HCT116 (cell line): Measurements from ENCODE around the gene DNM1L. TPM values are rescaled to one million over a fixed set of nuclear protein-coding genes. Genes with fewer than 3 reads are reported as not detected.

ENCODE experiments used
- ATAC-seq: fragments of 200-7000 bp; cut with Tn5 transposase; 2 replicates; pipeline ENCODE4 v1.9.1; 2020; ENCODE audit warnings: mild to moderate bottlenecking, moderate library complexity
- BruUV-seq: library from RNA; stranded (reverse); fragments of 400-500 nt; replicated peaks from 2 replicates; lab custom pipeline; 2021; lab: Mats Ljungman, UMichigan
- CTCF ChIA-PET: fragments of 300-600 bp; sonication (Branson Sonifier 250); formaldehyde crosslinking; loops from one replicate; lab custom pipeline; 2021; ENCODE audit warnings: antibody characterized with exemption; lab: Charles Lee
- POLR2A ChIA-PET: fragments of 300-600, 350-600 bp; sonication (Branson Sonifier 250); formaldehyde crosslinking; loops from one replicate; lab custom pipeline; 2021; ENCODE audit warnings: antibody characterized with exemption; lab: Charles Lee
- RAD21 ChIA-PET, 2 experiments: fragments of 300-600 bp; sonication (Branson Sonifier 250); formaldehyde crosslinking; loops; one replicate each; lab custom pipeline; 2023; ENCODE audit warnings: low total read pairs in 2 of 2; ENCODE audit not compliant: uncharacterized antibody in 2 of 2, unreplicated experiment in 2 of 2, low non-redundant PET in 1 of 2; lab: Charles Lee
- DNase-seq: peaks from one replicate; pipeline ENCODE4 v3.0.0-alpha.2; 2010; ENCODE audit warnings: low read depth, low spot score
- H2AFZ ChIP-seq: fragments of 200-600 bp; shearing (Covaris generic), sonication (generic); 2 replicates; pipeline ENCODE4 v1.6.1; 2017; ENCODE audit warnings: low read depth, mixed run types, mixed read lengths, antibody characterized with exemption, low read length; ENCODE audit not compliant: poor library complexity, severe bottlenecking
- H3K27ac ChIP-seq: 2 replicates; pipeline ENCODE4 v1.5.1; 2012; ENCODE audit warnings: low read depth, low read length
- H3K27me3 ChIP-seq: fragments of 200-600 bp; sonication (generic); 2 replicates; pipeline ENCODE4 v1.6.1; 2016; ENCODE audit warnings: mixed run types, low read length, mixed read lengths; ENCODE audit not compliant: insufficient read depth
- H3K36me3 ChIP-seq, 2 experiments: fragments of 200-500 bp in 1 of 2; fragments of 200-600 bp in 1 of 2; sonication (Bioruptor generic) in 1 of 2; sonication (generic) in 1 of 2; 2 replicates each; pipeline versions ENCODE4 v1.5.1 to v1.6.1; 2014 to 2016; ENCODE audit warnings: low read length in 2 of 2, inconsistent platforms in 1 of 2, mixed read lengths in 1 of 2, mixed run types in 1 of 2; ENCODE audit not compliant: insufficient read depth in 2 of 2, control insufficient read depth in 1 of 2
- H3K4me1 ChIP-seq, 2 experiments: fragments of 200-600 bp in 1 of 2; sonication (generic) in 1 of 2; 2 replicates each; pipeline versions ENCODE4 v1.5.1 to v1.6.1; 2012 to 2017; ENCODE audit warnings: low read length in 2 of 2, inconsistent platforms in 1 of 2, mild to moderate bottlenecking in 1 of 2, mixed read lengths in 1 of 2, mixed run types in 1 of 2, moderate library complexity in 1 of 2; ENCODE audit not compliant: insufficient read depth in 2 of 2, control insufficient read depth in 1 of 2
- H3K4me2 ChIP-seq: fragments of 200-600 bp; sonication (generic); 2 replicates; pipeline ENCODE4 v1.6.1; 2017; ENCODE audit warnings: mixed run types, low read length, mixed read lengths
- H3K4me3 ChIP-seq, 2 experiments: fragments of 200-600 bp in 1 of 2; sonication (generic) in 1 of 2; replicated peaks in 1 of 2; 2 replicates each; pipeline ENCODE4 v1.5.1; 2011 to 2016; ENCODE audit warnings: low read length in 2 of 2, control low read depth in 1 of 2, low read depth in 1 of 2, mild to moderate bottlenecking in 1 of 2, mixed read lengths in 1 of 2, mixed run types in 1 of 2
- H3K79me2 ChIP-seq: fragments of 200-600 bp; sonication (generic); 2 replicates; pipeline ENCODE4 v1.6.1; 2017; ENCODE audit warnings: mild to moderate bottlenecking, mixed run types, low read length, moderate library complexity, mixed read lengths; ENCODE audit not compliant: insufficient read depth
- H3K9ac ChIP-seq: fragments of 200-600 bp; sonication (generic); 2 replicates; pipeline ENCODE4 v1.6.1; 2016; ENCODE audit warnings: low read length, mixed read lengths
- H3K9me2 ChIP-seq: fragments of 200-600 bp; sonication (generic), shearing (Covaris generic); 2 replicates; pipeline ENCODE4 v1.6.1; 2017; ENCODE audit warnings: mixed run types, mild to moderate bottlenecking, moderate library complexity; ENCODE audit not compliant: insufficient read depth
- H3K9me3 ChIP-seq, 2 experiments: fragments of 200-500 bp in 1 of 2; fragments of 200-600 bp in 1 of 2; sonication (Bioruptor generic) in 1 of 2; sonication (generic) in 1 of 2; 2 replicates each; pipeline ENCODE4 v1.6.1; 2014 to 2017; ENCODE audit warnings: low read length in 2 of 2, mixed read lengths in 2 of 2, inconsistent platforms in 1 of 2, low read depth in 1 of 2, mild to moderate bottlenecking in 1 of 2, mixed run types in 1 of 2, moderate library complexity in 1 of 2; ENCODE audit not compliant: control insufficient read depth in 1 of 2, insufficient read depth in 1 of 2
- H4K20me1 ChIP-seq: fragments of 200-600 bp; sonication (generic), shearing (Covaris generic); 2 replicates; pipeline ENCODE4 v1.6.1; 2017; ENCODE audit warnings: mixed run types, mild to moderate bottlenecking, moderate library complexity; ENCODE audit not compliant: insufficient read depth
- CEBPB ChIP-seq: IDR thresholded peaks from 2 replicates; pipeline ENCODE4 v1.6.1; 2012; ENCODE audit warnings: low read depth
- ELF1 ChIP-seq: IDR thresholded peaks from 2 replicates; pipeline ENCODE4 v1.6.1; 2012; ENCODE audit warnings: low read depth, borderline replicate concordance
- SP1 ChIP-seq: IDR thresholded peaks from 2 replicates; pipeline ENCODE4 v1.6.1; 2012; ENCODE audit warnings: low read depth
- SRF ChIP-seq: IDR thresholded peaks from 2 replicates; pipeline ENCODE4 v1.6.1; 2012; ENCODE audit warnings: low read depth
- YY1 ChIP-seq: IDR thresholded peaks from 2 replicates; pipeline ENCODE4 v1.6.1; 2011; ENCODE audit warnings: low read length, low read depth, moderate library complexity, mild to moderate bottlenecking; ENCODE audit not compliant: insufficient replicate concordance; ENCODE audit errors: extremely low read depth
- ZNF274 ChIP-seq: fragments of 200-500 bp; sonication (Bioruptor generic); IDR thresholded peaks from 2 replicates; pipeline ENCODE4 v1.6.1; 2014; ENCODE audit warnings: mild to moderate bottlenecking, low read depth, low read length, inconsistent platforms
- intact Hi-C: fragments of 100-400 bp; cut with micrococcal nuclease; formaldehyde crosslinking; loops from 2 replicates; pipeline ENCODE4 v1.10.0; 2022
- total RNA-seq: library from RNA; stranded (reverse); gene quantifications from one replicate; pipeline ENCODE4 v1.2.1, GENCODE V29; 2021; ENCODE audit not compliant: unreplicated experiment
- TF ChIP-seq, protein P1 (sequence below): IDR thresholded peaks from 2 replicates; pipeline ENCODE4 v1.6.1; 2012; ENCODE audit warnings: low read depth
- TF ChIP-seq, protein P2 (sequence below), 3 experiments: fragments of 200-600 bp in 1 of 3; sonication (generic) in 1 of 3; IDR thresholded peaks in 2 of 3; conservative IDR thresholded peaks in 1 of 3; 2 replicates each; pipeline ENCODE4 v1.5.1; 2012 to 2017; ENCODE audit warnings: low read depth in 2 of 3, low read length in 2 of 3, antibody characterized with exemption in 1 of 3, borderline replicate concordance in 1 of 3, control low read depth in 1 of 3, mild to moderate bottlenecking in 1 of 3, mixed read lengths in 1 of 3, mixed run types in 1 of 3, moderate library complexity in 1 of 3; ENCODE audit not compliant: insufficient read depth in 1 of 3

DNM1L gene
- total RNA-seq, 1 experiment from 2014 or later: 69.7 TPM

GRCh38 chr12:32789916-32790315, 110.8 kb downstream of the DNM1L start:
- no peaks in the 10 kb centered on the region; a peak in 1 of 4 replicates for H3K36me3 ChIP-seq
- no TSS peak for BruUV-seq
- RAD21 ChIA-PET: no interaction called here
- TF ChIP-seq, protein P1, sequence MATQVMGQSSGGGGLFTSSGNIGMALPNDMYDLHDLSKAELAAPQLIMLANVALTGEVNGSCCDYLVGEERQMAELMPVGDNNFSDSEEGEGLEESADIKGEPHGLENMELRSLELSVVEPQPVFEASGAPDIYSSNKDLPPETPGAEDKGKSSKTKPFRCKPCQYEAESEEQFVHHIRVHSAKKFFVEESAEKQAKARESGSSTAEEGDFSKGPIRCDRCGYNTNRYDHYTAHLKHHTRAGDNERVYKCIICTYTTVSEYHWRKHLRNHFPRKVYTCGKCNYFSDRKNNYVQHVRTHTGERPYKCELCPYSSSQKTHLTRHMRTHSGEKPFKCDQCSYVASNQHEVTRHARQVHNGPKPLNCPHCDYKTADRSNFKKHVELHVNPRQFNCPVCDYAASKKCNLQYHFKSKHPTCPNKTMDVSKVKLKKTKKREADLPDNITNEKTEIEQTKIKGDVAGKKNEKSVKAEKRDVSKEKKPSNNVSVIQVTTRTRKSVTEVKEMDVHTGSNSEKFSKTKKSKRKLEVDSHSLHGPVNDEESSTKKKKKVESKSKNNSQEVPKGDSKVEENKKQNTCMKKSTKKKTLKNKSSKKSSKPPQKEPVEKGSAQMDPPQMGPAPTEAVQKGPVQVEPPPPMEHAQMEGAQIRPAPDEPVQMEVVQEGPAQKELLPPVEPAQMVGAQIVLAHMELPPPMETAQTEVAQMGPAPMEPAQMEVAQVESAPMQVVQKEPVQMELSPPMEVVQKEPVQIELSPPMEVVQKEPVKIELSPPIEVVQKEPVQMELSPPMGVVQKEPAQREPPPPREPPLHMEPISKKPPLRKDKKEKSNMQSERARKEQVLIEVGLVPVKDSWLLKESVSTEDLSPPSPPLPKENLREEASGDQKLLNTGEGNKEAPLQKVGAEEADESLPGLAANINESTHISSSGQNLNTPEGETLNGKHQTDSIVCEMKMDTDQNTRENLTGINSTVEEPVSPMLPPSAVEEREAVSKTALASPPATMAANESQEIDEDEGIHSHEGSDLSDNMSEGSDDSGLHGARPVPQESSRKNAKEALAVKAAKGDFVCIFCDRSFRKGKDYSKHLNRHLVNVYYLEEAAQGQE: no peak
- no peak for TF ChIP-seq SP1
- TF ChIP-seq, protein P2, sequence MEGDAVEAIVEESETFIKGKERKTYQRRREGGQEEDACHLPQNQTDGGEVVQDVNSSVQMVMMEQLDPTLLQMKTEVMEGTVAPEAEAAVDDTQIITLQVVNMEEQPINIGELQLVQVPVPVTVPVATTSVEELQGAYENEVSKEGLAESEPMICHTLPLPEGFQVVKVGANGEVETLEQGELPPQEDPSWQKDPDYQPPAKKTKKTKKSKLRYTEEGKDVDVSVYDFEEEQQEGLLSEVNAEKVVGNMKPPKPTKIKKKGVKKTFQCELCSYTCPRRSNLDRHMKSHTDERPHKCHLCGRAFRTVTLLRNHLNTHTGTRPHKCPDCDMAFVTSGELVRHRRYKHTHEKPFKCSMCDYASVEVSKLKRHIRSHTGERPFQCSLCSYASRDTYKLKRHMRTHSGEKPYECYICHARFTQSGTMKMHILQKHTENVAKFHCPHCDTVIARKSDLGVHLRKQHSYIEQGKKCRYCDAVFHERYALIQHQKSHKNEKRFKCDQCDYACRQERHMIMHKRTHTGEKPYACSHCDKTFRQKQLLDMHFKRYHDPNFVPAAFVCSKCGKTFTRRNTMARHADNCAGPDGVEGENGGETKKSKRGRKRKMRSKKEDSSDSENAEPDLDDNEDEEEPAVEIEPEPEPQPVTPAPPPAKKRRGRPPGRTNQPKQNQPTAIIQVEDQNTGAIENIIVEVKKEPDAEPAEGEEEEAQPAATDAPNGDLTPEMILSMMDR (IDR thresholded peaks at IDR 0.05 in 2 of 3, conservative IDR thresholded peaks at IDR 0.05 in 1 of 3; ENCODE audit: borderline replicate concordance in 1 of 3, insufficient read depth in 1 of 3, low read depth in 2 of 3, low read length in 2 of 3): no peak
- TF ChIP-seq ELF1: no peak
- TF ChIP-seq CEBPB: no peak
- no peak for TF ChIP-seq YY1
- TF ChIP-seq SRF: no peak
- no peak for TF ChIP-seq ZNF274
- TF ChIP-seq, all 23 proteins: peak for 0
- intact Hi-C loops: no loop called here
- ChIA-PET CTCF (no interaction called here), POLR2A (no interaction called here)
- no peak overlapping the region for H3K9ac ChIP-seq
- no peaks in the 10 kb centered on the region for H3K27me3 ChIP-seq
- H3K4me2 ChIP-seq: no peak overlapping the region
- no peak overlapping the region for H3K4me3 ChIP-seq
- no peak overlapping the region for H3K27ac ChIP-seq
- no peaks in the 10 kb centered on the region for H4K20me1 ChIP-seq
- no peaks in the 10 kb centered on the region for H3K9me2 ChIP-seq
- ATAC-seq (no peak), DNase-seq (no peak)
- H3K4me1 ChIP-seq: no peaks in the 10 kb centered on the region
- H3K79me2 ChIP-seq: no peaks in the 10 kb centered on the region
- no peaks in the 10 kb centered on the region for H3K9me3 ChIP-seq
- H2AFZ ChIP-seq: no peak overlapping the region
